NCI-H446 (cell line): ENCODE data around the gene CYP3A4.
"Not testable (repeated sequence)": the region's sequence is repeated elsewhere in the genome, so short reads cannot be mapped to it uniquely, and the experiment has no call there.

Experiments
- DNase-seq, 2 experiments: peaks; one replicate each; lab custom pipeline; 2025; lab: John Stamatoyannopoulos, UW

CYP3A4 gene

GRCh38 chr7:99784007-99784406 is at the start of gene CYP3A4:
Gene CYP3A4 (minus strand): TSS chr7:99784184. CDS start chr7:99784081, 103 bp downstream.
- no peak for DNase-seq

DNA sequence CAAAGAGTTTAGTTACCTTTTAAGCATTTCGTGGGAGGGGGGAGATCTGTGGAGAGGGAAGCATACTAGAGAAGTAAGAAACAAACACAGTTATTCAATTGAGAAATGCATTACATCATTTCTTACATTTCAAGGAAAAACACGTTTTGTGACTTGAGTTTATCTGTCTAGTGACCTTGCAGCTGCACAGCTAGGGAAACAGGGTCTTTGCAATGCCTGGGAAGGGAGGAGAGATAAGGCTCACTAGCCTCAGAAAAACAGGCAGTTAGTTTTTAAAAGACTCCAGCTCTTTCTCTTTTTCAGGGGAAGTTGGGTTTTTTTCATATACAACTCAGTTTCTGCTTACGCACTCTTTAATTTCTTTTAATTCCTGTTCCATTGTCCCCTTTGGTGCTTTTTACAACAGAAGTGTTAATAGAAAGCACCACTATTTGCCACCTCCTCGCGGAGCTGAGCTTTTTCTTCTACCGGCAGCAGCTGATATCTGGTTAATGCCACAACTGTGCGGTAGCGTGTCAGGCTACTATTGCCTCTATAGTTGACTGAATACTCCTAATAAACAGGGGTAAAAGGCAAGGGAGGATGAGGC is 49.4 kb upstream of the CYP3A4 start:
- no peak for DNase-seq

- no peak for DNase-seq
Measured at GRCh38 chr7:99831595-99831994, 47.6 kb upstream of the CYP3A4 start.

DNA sequence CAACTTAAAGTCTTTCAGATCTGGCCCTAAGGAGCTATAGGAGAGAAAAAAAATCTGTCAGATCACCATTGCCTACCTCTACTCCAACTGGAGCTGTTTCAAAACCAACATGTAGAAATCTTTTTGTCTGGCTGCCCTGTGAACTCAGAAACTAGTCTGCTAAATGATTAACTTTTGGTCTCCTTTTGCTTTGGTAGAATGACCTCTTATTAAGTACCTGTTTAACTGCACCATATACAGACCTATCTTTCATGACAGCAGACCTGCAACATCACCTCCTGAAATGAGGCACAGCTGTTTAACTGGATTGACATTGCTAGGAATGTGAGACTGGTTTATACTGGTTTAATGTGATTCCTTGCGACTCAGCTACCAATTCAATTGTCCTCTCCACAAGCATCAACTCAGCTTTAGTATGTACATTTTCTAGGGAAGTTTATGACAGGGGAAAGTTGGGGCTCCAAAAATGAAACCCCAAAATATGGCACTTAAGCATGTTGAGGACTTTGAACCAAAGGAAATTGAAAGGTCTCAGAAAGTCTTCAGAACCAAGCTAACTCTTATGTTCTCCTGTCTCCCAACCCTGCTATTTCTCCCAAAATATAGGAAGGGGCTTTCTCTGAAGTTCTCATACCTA is 45.7 kb upstream of the CYP3A4 start:
- no peak for DNase-seq

- DNase-seq, result no peak
Measured at GRCh38 chr7:99828811-99829210, 44.8 kb upstream of the CYP3A4 start.

- DNase-seq, result no peak
Measured at GRCh38 chr7:99827040-99827778, 43.2 kb upstream of the CYP3A4 start.

DNA sequence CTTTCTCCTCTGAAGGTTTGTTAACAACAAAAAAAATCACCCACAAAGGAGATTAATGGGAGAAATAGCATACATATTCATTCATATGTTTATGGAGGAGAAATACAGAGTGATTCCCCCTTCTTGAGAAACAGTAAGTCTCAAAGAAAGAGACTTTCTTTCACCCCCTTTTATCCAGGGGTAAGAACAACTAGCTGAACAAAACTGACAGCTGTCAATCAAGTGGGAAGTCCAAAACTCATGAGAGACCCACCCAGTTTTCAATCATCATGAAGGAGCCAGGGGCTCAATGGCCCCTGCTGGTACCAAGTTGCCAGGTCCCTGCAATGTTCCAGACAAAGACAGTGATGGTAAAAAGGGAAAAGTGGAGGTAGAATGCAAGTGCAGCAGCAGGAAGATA is 41.9 kb upstream of the CYP3A4 start:
- no peak for DNase-seq

- no peak for DNase-seq
Measured at GRCh38 chr7:99825452-99825851, 41.5 kb upstream of the CYP3A4 start.

DNA sequence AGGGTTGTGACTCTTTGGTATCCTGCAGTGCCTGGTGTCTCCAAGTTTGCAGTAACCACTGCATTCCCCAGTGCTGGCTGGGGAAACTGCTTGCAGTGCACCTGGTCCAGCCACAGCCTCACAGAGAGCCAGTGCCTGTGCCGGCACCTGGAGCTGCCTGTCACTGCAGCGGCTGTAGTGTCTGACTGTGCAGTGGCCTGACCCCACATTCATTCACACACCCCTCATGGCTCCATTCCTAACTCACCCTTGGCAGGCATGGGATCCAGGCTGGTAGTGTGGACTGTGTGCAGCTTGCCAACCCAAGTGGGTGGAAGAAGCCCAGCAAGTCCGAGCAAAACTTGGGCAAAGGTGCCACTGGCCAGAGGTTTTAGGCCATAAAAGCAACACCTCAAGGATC is 40.1 kb upstream of the CYP3A4 start:
- no peak for DNase-seq

DNA sequence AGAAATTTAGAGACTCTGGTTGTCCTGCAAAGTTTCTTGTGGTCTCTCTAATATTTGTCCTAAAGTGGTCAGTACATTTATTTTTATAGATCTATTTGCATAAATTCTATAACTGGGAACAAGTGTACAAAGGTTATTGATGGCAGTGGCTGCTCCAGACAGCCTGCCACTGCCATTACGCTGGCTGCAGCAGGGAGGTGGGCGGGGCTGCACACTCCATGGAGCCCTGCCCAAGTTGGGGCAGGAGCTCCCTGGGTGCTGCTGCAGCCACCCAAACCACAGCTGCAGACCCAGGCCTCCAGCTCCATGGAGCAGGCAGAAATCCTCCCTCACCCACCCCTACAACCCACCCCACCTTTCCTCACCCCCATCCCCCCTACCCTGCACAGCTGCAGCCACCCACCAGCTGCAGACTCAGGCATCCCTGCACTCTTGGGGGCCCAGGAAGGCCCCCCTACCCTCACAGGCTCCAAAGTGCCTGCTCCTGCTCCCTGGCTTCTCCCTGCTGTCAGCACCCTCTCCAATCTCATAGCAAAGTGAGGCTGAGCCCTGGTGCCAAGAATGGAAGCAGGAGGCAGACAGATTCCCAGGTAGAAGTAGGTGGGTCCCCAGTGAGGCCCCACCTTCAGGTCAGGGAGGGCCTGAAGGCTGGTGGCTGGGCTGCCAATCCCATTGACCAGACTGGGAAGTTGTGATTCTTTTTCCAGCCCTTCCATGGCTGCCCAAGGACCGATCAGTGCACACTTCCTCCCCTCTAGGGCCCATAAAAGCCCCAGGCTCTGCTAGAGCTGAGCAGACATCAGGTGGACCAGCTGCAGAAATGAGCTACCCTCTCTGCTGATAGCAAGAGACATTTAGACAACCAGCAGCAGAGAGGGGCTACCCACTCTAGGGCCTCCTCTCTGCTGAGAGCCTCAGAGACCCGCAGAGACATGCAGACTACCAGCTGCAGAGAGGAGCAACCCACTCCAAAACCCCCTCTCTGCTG is 39.0 kb upstream of the CYP3A4 start:
- no peak for DNase-seq

DNA sequence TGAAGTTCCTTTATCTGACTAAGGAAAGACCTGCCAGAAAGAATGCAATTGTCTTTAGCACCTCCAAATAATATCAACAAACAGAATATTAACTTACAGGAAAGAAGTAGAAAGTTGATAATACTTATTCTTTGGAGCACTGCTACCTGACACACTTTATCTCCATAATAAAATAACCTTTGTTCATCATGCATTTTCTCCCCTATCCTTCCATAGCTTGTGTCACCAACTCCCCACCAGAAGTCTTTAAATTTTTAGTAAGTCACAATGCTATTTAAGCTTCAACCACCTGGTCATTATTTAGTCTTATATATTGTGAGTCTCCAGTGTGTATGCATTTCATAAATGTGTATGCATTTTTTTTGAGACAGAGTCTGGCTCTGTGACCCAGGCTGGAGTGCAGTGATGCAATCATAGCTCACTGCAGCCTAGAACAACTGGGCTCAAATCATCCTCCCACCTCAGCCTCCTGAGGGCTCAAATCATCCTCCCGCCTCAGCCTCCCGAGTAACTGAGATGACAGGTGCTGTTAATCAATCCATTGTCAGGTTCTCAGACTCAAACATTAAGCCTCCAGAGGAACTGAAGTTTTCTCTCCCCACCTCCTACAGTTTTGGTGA is 36.5 kb upstream of the CYP3A4 start:
- no peak for DNase-seq

GRCh38 chr7:99808766-99809165 is 24.8 kb upstream of the CYP3A4 start:
- no peak for DNase-seq

DNA sequence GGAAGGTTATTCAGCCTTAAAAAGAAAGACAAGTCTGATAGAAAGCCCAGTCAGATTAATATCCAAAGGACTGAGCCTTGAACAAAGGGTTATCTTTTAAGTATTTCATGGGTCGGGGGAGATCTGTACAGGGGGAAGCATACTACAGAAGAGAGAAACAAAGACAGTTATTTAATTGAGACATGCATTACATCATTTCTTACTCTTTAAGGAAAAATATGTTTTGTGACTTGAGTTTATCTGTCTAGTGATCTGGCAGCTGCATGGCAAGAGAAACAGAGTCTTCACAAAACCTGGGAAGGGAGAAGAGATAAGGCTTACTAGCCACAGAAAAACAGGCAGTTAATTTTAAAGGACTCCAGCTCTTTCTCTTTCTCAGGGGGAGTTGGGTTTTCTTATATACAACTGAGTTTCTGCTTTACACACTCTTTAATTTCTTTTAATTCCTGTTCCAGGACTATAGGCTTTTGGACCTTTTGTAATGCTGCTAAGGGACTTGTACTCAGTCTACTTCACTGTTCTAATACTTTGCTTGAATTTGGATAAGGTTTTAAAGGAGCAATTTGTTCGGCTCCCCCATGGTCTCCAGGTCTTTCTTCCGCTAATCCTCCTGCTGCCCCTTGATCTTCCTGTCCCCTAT is 23.0 kb upstream of the CYP3A4 start:
- DNase-seq, result no peak

DNA sequence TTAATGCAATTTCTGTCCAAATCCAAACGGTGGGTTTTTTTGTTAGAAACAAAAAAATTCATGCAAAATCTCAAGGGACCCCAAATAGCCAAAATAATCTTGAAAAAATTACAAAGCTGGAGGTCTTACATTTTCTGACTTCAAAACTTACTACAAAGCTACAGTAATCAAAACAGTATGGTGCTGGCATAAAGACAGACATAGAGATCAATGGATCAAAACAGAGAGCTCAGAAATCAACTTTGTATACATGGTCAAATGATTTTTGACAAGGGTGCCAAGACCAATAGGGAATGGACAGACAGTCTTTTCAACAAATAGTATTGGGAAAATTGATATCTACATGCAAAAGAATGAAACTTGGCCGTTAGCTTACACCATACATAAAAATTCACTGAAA is 21.7 kb upstream of the CYP3A4 start:
- DNase-seq, result no peak

DNA sequence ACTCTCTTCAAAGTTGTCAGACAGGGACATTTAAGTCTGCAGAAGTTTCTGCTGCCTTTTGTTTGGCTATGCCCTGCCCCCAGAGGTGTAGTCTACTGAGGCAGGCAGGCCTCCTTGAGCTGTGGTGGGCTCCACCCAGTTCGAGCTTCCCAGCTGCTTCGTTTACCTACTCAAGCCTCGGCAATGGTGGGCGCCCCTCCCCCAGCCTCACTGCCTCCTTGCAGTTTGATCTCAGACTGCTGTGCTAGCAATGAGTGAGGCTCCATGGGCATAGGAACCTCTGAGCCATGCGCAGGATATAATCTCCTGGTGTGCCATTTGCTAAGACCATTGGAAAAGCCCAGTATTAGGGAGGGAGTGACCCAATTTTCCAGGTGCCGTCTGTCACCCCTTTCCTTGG is 19.1 kb upstream of the CYP3A4 start:
- not testable (repeated sequence) for DNase-seq

GRCh38 chr7:99801407-99801806 is 17.4 kb upstream of the CYP3A4 start:
- DNase-seq, result not testable (repeated sequence)

DNA sequence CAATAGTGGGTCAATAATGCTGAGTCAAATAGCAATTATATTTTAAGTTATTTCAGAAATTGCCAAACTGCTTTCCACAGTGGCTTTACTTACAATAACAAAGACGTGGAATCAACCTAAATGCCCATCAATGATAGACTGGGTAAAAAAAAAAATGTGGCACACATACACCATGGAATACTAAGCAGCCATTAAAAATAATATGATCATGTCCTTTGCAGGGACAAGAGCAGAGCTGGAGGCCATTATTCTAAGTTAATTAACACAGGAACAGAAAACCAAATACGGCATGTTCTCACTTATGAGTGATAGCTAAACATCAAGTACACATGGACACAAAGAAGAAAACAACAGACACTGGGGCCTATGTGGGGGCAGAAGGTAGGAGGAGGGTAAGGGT is 15.0 kb upstream of the CYP3A4 start:
- DNase-seq, result no peak

DNA sequence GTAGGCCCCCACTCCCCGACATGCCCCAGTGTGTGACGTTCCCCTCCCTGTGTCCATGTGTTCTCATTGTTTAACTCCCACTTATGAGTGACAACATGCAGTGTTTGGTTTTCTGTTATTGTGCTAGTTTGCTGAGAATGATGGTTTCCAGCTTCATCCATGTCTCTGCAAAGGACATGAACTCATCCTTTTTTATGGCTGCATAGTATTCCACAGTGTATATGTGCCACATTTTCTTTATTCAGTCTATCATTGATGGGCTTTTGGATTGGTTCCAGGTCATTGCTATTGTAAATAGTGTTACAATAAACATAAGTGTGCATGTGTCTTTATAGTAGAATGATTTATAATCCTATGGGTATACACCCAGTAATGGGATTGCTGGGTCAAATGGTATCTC is 11.9 kb upstream of the CYP3A4 start:
- not testable (repeated sequence) for DNase-seq

- no peak for DNase-seq
Measured at GRCh38 chr7:99794585-99795502, 10.9 kb upstream of the CYP3A4 start.

DNA sequence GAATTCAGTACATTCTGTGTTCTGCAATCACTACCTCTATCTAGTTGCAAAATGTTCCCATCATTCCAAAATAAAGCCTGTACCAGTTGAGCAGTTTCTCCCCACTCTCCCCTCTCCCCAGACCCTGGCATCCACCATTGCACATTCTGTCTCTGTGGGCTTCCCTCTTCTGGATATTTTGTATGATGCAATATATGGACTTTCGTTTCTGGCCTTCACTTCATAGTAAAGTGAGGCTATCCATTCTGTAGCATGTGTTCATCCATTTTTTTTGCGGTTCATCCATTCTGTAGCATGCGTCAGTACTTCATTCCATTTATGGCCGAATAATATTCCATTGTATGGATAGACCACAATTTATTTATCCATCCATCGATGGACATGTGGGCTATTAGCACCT is 9.5 kb upstream of the CYP3A4 start:
- DNase-seq, result no peak
